GM23338 (cell line): ENCODE measurements around the gene TOM1L2. TPM values are rescaled to one million over a fixed set of nuclear protein-coding genes. Genes with fewer than 3 reads are reported as not detected.

Source experiments
- ATAC-seq: fragments of 200-7000 bp; cut with Tn5 transposase; 3 replicates; pipeline ENCODE4 v1.9.1; 2020
- DNase-seq: peaks from one replicate; pipeline ENCODE4 v3.0.0-alpha.2; 2015; ENCODE audit warnings: low spot score
- H2AFZ ChIP-seq: fragments of 200-600 bp; sonication (generic); 2 replicates; pipeline ENCODE4 v1.8.0; 2016; ENCODE audit warnings: antibody characterized with exemption, mild to moderate bottlenecking, moderate library complexity
- H3F3A ChIP-seq: fragments of 200-600 bp; sonication (generic); replicated peaks from 2 replicates; pipeline ENCODE4 v1.8.0; 2017; ENCODE audit warnings: antibody characterized with exemption, mixed run types, low read depth
- H3K27ac ChIP-seq: fragments of 200-600 bp; sonication (generic); 2 replicates; pipeline ENCODE4 v1.6.1; 2016; ENCODE audit warnings: low read depth
- H3K27me3 ChIP-seq: fragments of 200-600 bp; sonication (generic); 2 replicates; pipeline ENCODE4 v1.8.0; 2016; ENCODE audit warnings: mild to moderate bottlenecking, mixed run types, moderate library complexity; ENCODE audit not compliant: insufficient read depth
- H3K36me3 ChIP-seq: fragments of 200-600 bp; sonication (generic); 2 replicates; pipeline ENCODE4 v1.8.0; 2016; ENCODE audit warnings: mild to moderate bottlenecking; ENCODE audit not compliant: insufficient read depth
- H3K4me1 ChIP-seq: fragments of 200-600 bp; sonication (generic); 2 replicates; pipeline ENCODE4 v1.8.0; 2016; ENCODE audit warnings: mild to moderate bottlenecking, moderate library complexity; ENCODE audit not compliant: insufficient read depth
- H3K4me2 ChIP-seq: fragments of 200-600 bp; sonication (generic); 2 replicates; pipeline ENCODE4 v1.7.1; 2017; ENCODE audit warnings: mixed run types
- H3K4me3 ChIP-seq: fragments of 200-600 bp; sonication (generic); 2 replicates; pipeline ENCODE4 v1.6.1; 2016; ENCODE audit warnings: mixed run types
- H3K79me2 ChIP-seq: fragments of 200-600 bp; sonication (generic); replicated peaks from 2 replicates; pipeline ENCODE4 v1.8.0; 2017; ENCODE audit warnings: mild to moderate bottlenecking; ENCODE audit not compliant: insufficient read depth
- H3K9me2 ChIP-seq: fragments of 200-600 bp; sonication (generic); 2 replicates; pipeline ENCODE4 v1.8.0; 2017; ENCODE audit not compliant: insufficient read depth
- H4K20me1 ChIP-seq: fragments of 200-600 bp; sonication (generic); replicated peaks from 2 replicates; pipeline ENCODE4 v1.8.0; 2017; ENCODE audit warnings: mild to moderate bottlenecking; ENCODE audit not compliant: insufficient read depth
- H3K27ac Mint-ChIP-seq: 2 replicates; pipeline ENCODE4 v1.8.0; 2020; ENCODE audit warnings: inconsistent platforms, mild to moderate bottlenecking, moderate library complexity, mixed read lengths
- H3K27me3 Mint-ChIP-seq: 3 replicates; pipeline ENCODE4 v1.8.0; 2022; ENCODE audit warnings: low read depth, mild to moderate bottlenecking, moderate library complexity, mixed read lengths, inconsistent platforms; ENCODE audit not compliant: insufficient read depth, poor library complexity
- H3K36me3 Mint-ChIP-seq: 3 replicates; pipeline ENCODE4 v1.8.0; 2021; ENCODE audit warnings: low read depth, mild to moderate bottlenecking, inconsistent platforms, moderate library complexity, mixed read lengths
- H3K4me1 Mint-ChIP-seq: 3 replicates; pipeline ENCODE4 v1.8.0; 2020; ENCODE audit warnings: mild to moderate bottlenecking, inconsistent platforms, mixed read lengths
- H3K4me3 Mint-ChIP-seq: 3 replicates; pipeline ENCODE4 v1.8.0; 2021; ENCODE audit warnings: moderate library complexity, mild to moderate bottlenecking, inconsistent platforms, mixed read lengths
- H3K9me3 Mint-ChIP-seq: 3 replicates; pipeline ENCODE4 v1.8.0; 2020; ENCODE audit warnings: moderate library complexity, mild to moderate bottlenecking, inconsistent platforms, mixed read lengths
- CREB1 ChIP-seq: fragments of 250-450 bp; sonication (Bioruptor Pico); IDR thresholded peaks from 2 replicates; pipeline ENCODE4 v1.5.0; 2020; ENCODE audit warnings: low read depth, mild to moderate bottlenecking, moderate library complexity
- ETS1 ChIP-seq: IDR thresholded peaks from 2 replicates; pipeline ENCODE4 v1.6.1; 2016; ENCODE audit warnings: antibody characterized with exemption
- EZH2 ChIP-seq: fragments of 200-600 bp; sonication (generic); IDR thresholded peaks from one replicate; pipeline ENCODE4 v1.8.0; 2017; ENCODE audit warnings: antibody characterized with exemption, mild to moderate bottlenecking, low read depth; ENCODE audit not compliant: unreplicated experiment
- EZH2phosphoT487 ChIP-seq: fragments of 200-600 bp; sonication (generic); IDR thresholded peaks from one replicate; pipeline ENCODE4 v1.8.1; 2018; ENCODE audit warnings: antibody characterized with exemption; ENCODE audit not compliant: unreplicated experiment
- JUNB ChIP-seq: IDR thresholded peaks from one replicate; pipeline ENCODE4 v1.6.1; 2016; ENCODE audit warnings: antibody characterized with exemption; ENCODE audit not compliant: unreplicated experiment
- NANOG ChIP-seq: IDR thresholded peaks from 2 replicates; pipeline ENCODE4 v1.6.1; 2016; ENCODE audit warnings: antibody characterized with exemption, borderline replicate concordance
- POLR2AphosphoS5 ChIP-seq: IDR thresholded peaks from 2 replicates; pipeline ENCODE4 v1.6.1; 2016; ENCODE audit warnings: antibody characterized with exemption, low read depth
- STAT1 ChIP-seq: IDR thresholded peaks from one replicate; pipeline ENCODE4 v1.6.1; 2016; ENCODE audit warnings: antibody characterized with exemption; ENCODE audit not compliant: unreplicated experiment
- ZNF114 ChIP-seq: fragments of 250-450 bp; sonication (Bioruptor Pico); IDR thresholded peaks from 2 replicates; pipeline ENCODE4 v1.5.0; 2020; ENCODE audit warnings: mild to moderate bottlenecking, moderate library complexity
- ZNF331 ChIP-seq: fragments of 250-450 bp; sonication (Bioruptor Pico); IDR thresholded peaks from 2 replicates; pipeline ENCODE4 v1.5.0; 2020; ENCODE audit warnings: low read depth, mild to moderate bottlenecking, moderate library complexity
- polyA plus RNA-seq: library from polyadenylated mRNA; unstranded; fragments of >200 nt; fragmentation: Nextera tagmentation; extraction: Ambion mirVana; gene quantifications from 2 replicates; pipeline ENCODE4 v1.2.1, GENCODE V29; 2016
- total RNA-seq: library from RNA; depleted of rRNA; stranded (reverse); fragments of >200 nt; shearing (Covaris generic); gene quantifications from 2 replicates; pipeline ENCODE4 v1.2.3, GENCODE V29; 2014
- TF ChIP-seq, protein P1 (sequence below), 2 experiments: fragments of 200-600 bp in 1 of 2; sonication (generic) in 1 of 2; conservative IDR thresholded peaks; 2 replicates each; pipeline versions ENCODE4 v1.5.1 to v1.6.1; 2016 to 2017; ENCODE audit warnings: antibody characterized with exemption in 2 of 2, low read depth in 2 of 2, mild to moderate bottlenecking in 2 of 2, moderate library complexity in 1 of 2
- TF ChIP-seq, protein P2 (sequence below): fragments of 250-450 bp; sonication (Bioruptor Pico); IDR thresholded peaks from 2 replicates; pipeline ENCODE4 v1.5.0; 2020; ENCODE audit warnings: mild to moderate bottlenecking, moderate library complexity

Gene TOM1L2
- total and polyA plus RNA-seq, 2 experiments from 2014 or later: 3.3 TPM

DNA sequence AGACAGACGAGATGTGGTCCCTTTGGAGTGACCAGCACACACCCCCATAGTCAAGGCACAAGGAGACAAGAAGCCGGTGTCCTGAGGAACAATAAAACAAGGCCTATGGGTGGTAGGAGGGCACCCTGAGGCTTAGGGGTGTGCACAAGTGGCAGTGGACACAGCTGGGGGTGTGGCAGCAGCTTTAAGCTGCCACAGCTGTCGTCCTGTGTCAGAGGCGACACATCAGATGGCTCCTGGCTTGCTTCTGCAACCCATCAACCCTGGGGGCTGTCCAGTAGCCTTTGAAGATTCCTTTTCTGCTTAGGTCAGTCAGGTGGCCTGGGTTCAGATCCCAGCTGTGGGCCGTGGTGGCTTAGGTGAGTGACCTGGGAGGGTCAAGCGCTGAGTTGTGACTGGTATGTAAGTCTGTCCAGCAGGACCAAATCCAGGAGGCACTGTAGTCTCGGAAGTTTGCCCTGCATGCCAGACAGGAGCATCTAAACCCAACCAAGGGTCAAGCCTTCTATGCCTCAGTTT is 16.3 kb upstream of the TOM1L2 start (continued):
- TF ChIP-seq, protein P1, sequence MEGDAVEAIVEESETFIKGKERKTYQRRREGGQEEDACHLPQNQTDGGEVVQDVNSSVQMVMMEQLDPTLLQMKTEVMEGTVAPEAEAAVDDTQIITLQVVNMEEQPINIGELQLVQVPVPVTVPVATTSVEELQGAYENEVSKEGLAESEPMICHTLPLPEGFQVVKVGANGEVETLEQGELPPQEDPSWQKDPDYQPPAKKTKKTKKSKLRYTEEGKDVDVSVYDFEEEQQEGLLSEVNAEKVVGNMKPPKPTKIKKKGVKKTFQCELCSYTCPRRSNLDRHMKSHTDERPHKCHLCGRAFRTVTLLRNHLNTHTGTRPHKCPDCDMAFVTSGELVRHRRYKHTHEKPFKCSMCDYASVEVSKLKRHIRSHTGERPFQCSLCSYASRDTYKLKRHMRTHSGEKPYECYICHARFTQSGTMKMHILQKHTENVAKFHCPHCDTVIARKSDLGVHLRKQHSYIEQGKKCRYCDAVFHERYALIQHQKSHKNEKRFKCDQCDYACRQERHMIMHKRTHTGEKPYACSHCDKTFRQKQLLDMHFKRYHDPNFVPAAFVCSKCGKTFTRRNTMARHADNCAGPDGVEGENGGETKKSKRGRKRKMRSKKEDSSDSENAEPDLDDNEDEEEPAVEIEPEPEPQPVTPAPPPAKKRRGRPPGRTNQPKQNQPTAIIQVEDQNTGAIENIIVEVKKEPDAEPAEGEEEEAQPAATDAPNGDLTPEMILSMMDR (conservative IDR thresholded peaks at IDR 0.05; ENCODE audit: low read depth in 2 of 2): no peak
- TF ChIP-seq CREB1 (CRISPR knock-in tag) (no peak), POLR2AphosphoS5 (no peak)

DNA sequence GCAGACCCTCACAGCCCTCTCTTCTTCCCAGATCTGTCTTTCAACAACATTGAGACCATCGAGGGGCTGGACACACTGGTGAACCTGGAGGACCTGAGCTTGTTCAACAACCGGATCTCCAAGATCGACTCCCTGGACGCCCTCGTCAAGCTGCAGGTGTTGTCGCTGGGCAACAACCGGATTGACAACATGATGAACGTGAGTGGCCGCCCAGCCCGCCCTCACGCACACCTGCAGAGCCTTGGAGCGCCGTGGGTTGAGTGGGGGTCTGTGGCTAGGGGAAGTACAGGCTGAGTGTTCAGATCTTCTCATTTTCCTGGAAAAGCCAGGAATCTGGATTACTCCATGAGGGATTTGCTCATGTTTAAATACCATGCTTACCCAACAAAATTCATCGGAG is 15.7 kb upstream of the TOM1L2 start:
- no peaks in the 10 kb centered on the region; the same call in 2 of the 3 replicates for H3K4me1 Mint-ChIP-seq
- Histone ChIP-seq H3K36me3 (no peaks in the 10 kb centered on the region), H3K4me2 (no peak overlapping the region), H4K20me1 (no peaks in the 10 kb centered on the region), H3K79me2 (no peaks in the 10 kb centered on the region), H3F3A (no peaks in the 10 kb centered on the region), H3K27me3 (no peaks in the 10 kb centered on the region), H3K4me1 (no peaks in the 10 kb centered on the region), H2AFZ (no peak overlapping the region), H3K27ac (no peak overlapping the region), H3K9me2 (no peaks in the 10 kb centered on the region), H3K4me3 (no peak overlapping the region)
- no peaks in the 10 kb centered on the region for H3K36me3 Mint-ChIP-seq
- no peak for DNase-seq
- H3K27me3 Mint-ChIP-seq: peaks cover 2% of the 10 kb centered on the region
- no peaks in the 10 kb centered on the region for H3K9me3 Mint-ChIP-seq
- no peak overlapping the region for H3K4me3 Mint-ChIP-seq
- no peak for ATAC-seq
- H3K27ac Mint-ChIP-seq: no peak overlapping the region
- no peak for TF ChIP-seq ZNF331
- no peak for TF ChIP-seq EZH2phosphoT487
- no peak for TF ChIP-seq ZNF114 (CRISPR knock-in tag)
- TF ChIP-seq POLR2AphosphoS5: no peak
- TF ChIP-seq NANOG: no peak
- TF ChIP-seq, protein P2, sequence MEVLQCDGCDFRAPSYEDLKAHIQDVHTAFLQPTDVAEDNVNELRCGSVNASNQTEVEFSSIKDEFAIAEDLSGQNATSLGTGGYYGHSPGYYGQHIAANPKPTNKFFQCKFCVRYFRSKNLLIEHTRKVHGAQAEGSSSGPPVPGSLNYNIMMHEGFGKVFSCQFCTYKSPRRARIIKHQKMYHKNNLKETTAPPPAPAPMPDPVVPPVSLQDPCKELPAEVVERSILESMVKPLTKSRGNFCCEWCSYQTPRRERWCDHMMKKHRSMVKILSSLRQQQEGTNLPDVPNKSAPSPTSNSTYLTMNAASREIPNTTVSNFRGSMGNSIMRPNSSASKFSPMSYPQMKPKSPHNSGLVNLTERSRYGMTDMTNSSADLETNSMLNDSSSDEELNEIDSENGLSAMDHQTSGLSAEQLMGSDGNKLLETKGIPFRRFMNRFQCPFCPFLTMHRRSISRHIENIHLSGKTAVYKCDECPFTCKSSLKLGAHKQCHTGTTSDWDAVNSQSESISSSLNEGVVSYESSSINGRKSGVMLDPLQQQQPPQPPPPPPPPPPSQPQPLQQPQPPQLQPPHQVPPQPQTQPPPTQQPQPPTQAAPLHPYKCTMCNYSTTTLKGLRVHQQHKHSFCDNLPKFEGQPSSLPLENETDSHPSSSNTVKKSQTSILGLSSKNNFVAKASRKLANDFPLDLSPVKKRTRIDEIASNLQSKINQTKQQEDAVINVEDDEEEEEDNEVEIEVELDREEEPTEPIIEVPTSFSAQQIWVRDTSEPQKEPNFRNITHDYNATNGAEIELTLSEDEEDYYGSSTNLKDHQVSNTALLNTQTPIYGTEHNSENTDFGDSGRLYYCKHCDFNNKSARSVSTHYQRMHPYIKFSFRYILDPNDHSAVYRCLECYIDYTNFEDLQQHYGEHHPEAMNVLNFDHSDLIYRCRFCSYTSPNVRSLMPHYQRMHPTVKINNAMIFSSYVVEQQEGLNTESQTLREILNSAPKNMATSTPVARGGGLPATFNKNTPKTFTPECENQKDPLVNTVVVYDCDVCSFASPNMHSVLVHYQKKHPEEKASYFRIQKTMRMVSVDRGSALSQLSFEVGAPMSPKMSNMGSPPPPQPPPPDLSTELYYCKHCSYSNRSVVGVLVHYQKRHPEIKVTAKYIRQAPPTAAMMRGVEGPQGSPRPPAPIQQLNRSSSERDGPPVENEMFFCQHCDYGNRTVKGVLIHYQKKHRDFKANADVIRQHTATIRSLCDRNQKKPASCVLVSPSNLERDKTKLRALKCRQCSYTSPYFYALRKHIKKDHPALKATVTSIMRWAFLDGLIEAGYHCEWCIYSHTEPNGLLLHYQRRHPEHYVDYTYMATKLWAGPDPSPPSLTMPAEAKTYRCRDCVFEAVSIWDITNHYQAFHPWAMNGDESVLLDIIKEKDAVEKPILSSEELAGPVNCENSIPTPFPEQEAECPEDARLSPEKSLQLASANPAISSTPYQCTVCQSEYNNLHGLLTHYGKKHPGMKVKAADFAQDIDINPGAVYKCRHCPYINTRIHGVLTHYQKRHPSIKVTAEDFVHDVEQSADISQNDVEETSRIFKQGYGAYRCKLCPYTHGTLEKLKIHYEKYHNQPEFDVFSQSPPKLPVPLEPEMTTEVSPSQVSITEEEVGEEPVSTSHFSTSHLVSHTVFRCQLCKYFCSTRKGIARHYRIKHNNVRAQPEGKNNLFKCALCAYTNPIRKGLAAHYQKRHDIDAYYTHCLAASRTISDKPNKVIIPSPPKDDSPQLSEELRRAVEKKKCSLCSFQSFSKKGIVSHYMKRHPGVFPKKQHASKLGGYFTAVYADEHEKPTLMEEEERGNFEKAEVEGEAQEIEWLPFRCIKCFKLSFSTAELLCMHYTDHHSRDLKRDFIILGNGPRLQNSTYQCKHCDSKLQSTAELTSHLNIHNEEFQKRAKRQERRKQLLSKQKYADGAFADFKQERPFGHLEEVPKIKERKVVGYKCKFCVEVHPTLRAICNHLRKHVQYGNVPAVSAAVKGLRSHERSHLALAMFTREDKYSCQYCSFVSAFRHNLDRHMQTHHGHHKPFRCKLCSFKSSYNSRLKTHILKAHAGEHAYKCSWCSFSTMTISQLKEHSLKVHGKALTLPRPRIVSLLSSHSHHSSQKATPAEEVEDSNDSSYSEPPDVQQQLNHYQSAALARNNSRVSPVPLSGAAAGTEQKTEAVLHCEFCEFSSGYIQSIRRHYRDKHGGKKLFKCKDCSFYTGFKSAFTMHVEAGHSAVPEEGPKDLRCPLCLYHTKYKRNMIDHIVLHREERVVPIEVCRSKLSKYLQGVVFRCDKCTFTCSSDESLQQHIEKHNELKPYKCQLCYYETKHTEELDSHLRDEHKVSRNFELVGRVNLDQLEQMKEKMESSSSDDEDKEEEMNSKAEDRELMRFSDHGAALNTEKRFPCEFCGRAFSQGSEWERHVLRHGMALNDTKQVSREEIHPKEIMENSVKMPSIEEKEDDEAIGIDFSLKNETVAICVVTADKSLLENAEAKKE (CRISPR knock-in tag): no peak
- no peak for TF ChIP-seq CREB1 (CRISPR knock-in tag)
- TF ChIP-seq, protein P1 (conservative IDR thresholded peaks at IDR 0.05; ENCODE audit: low read depth in 2 of 2): no peak
- TF ChIP-seq JUNB: no peak
- no peak for TF ChIP-seq ETS1
- TF ChIP-seq STAT1: no peak
- TF ChIP-seq EZH2: no peak
